ENCODE measurements around the gene SSBP2. TPM values are rescaled to one million over a fixed set of nuclear protein-coding genes. Genes with fewer than 3 reads are reported as not detected.

The SSBP2 gene
- polyA plus RNA-seq (2012; ENCODE audit: insufficient read depth, insufficient read length, low read depth) = 146 TPM

DNA sequence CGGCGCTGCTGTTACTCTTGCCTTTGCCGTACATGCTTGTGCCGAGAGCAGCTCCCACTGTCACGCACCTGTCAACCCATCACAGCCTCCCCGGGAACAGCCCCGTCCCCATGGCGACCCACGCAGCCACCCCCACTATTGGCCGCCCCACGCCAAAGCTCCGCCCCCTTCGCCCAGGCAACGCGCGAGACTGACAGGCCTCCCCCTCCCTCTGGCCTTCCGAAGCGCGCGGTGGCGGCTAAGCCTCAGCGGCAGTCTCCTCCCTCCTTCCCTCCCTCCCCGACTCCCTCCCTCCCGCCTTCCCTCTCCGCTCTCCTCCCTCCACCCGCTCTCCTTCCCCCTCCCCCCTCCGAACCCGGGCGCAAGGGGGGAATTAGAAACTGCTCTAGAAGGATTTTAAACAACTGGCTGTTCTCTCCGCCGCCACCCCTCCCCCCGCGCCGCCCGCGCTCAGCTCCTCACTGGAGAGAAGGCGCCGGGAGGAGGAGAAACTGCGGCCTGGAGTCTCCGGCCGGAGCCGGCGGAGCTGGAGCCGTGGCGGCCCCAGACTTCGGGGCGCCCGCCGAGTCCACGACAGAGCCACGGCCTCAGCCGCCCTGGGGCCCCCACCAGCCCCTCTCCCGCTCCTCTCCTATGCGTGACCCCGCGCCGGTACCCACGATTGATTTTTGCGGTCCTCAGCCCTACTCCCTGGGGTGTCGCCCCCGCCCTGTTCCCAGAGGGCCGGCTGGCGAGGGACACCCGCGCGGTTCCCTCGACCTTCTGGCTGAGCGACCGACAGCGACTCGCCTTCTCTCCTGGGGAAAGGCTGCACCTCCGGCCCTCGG is at the start of gene SSBP2:
TSS of gene SSBP2 (minus strand) at position 89 of the 827 bp plus-strand sequence. CDS start at position 34, 55 bp downstream.
- Histone ChIP-seq H3K9me3 (no peaks in the 10 kb centered on the region), H3K4me1 (peaks cover 17% of the 10 kb centered on the region), H3K36me3 (no peaks in the 10 kb centered on the region), H3K27me3 (no peaks in the 10 kb centered on the region), H3K4me3 (ENCODE audit: low read depth, low read length) (peak within 1 kb of the TSS; percentile 75)
- peak; percentile 99 for DNase-seq
- TF ChIP-seq, protein P1, sequence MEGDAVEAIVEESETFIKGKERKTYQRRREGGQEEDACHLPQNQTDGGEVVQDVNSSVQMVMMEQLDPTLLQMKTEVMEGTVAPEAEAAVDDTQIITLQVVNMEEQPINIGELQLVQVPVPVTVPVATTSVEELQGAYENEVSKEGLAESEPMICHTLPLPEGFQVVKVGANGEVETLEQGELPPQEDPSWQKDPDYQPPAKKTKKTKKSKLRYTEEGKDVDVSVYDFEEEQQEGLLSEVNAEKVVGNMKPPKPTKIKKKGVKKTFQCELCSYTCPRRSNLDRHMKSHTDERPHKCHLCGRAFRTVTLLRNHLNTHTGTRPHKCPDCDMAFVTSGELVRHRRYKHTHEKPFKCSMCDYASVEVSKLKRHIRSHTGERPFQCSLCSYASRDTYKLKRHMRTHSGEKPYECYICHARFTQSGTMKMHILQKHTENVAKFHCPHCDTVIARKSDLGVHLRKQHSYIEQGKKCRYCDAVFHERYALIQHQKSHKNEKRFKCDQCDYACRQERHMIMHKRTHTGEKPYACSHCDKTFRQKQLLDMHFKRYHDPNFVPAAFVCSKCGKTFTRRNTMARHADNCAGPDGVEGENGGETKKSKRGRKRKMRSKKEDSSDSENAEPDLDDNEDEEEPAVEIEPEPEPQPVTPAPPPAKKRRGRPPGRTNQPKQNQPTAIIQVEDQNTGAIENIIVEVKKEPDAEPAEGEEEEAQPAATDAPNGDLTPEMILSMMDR (IDR thresholded peaks at IDR 0.05; ENCODE audit: low read depth, low read length) = no peak

GRCh38 chr5:81795666-81796065 is 44.8 kb upstream of the SSBP2 start:
- DNase-seq = no peak
- Histone ChIP-seq H3K4me1 (no peaks in the 10 kb centered on the region; the same call in 1 of the 2 replicates), H3K4me3 (ENCODE audit: low read depth, low read length) (no peak overlapping the region), H3K27me3 (no peaks in the 10 kb centered on the region), H3K9me3 (no peaks in the 10 kb centered on the region), H3K36me3 (no peaks in the 10 kb centered on the region)
- TF ChIP-seq, protein P1 (IDR thresholded peaks at IDR 0.05; ENCODE audit: low read depth, low read length) = no peak

- DNase-seq = no peak
- no peaks in the 10 kb centered on the region; the same call in 1 of the 2 replicates for H3K4me1 ChIP-seq
- no peaks in the 10 kb centered on the region for H3K9me3 ChIP-seq
- TF ChIP-seq, protein P1 (IDR thresholded peaks at IDR 0.05; ENCODE audit: low read depth, low read length) = no peak
- H3K36me3 ChIP-seq = no peaks in the 10 kb centered on the region
- no peak overlapping the region for H3K4me3 ChIP-seq (ENCODE audit: low read depth, low read length)
- no peaks in the 10 kb centered on the region for H3K27me3 ChIP-seq
Observed at GRCh38 chr5:81794226-81794625, 43.3 kb upstream of the SSBP2 start.

- H3K36me3 ChIP-seq = no peaks in the 10 kb centered on the region
Observed at GRCh38 chr5:81790336-81790735, 39.4 kb upstream of the SSBP2 start.

GRCh38 chr5:81789033-81789432 is 38.1 kb upstream of the SSBP2 start:
- TF ChIP-seq, protein P1 (IDR thresholded peaks at IDR 0.05; ENCODE audit: low read depth, low read length) = no peak
- H3K4me1 ChIP-seq = peaks cover 9% of the 10 kb centered on the region
- no peaks in the 10 kb centered on the region for H3K9me3 ChIP-seq
- no peak overlapping the region for H3K4me3 ChIP-seq (ENCODE audit: low read depth, low read length)
- DNase-seq = no peak
- H3K27me3 ChIP-seq = no peaks in the 10 kb centered on the region
- no peaks in the 10 kb centered on the region for H3K36me3 ChIP-seq

More at GRCh38 chr5:81790336-81790735, 39.4 kb upstream of the SSBP2 start:
- TF ChIP-seq, protein P1 (IDR thresholded peaks at IDR 0.05; ENCODE audit: low read depth, low read length) = no peak
- H3K4me3 ChIP-seq (ENCODE audit: low read depth, low read length) = no peak overlapping the region
- H3K4me1 ChIP-seq = peaks cover 9% of the 10 kb centered on the region
- H3K9me3 ChIP-seq = no peaks in the 10 kb centered on the region
- DNase-seq = no peak
- H3K27me3 ChIP-seq = no peaks in the 10 kb centered on the region

DNA sequence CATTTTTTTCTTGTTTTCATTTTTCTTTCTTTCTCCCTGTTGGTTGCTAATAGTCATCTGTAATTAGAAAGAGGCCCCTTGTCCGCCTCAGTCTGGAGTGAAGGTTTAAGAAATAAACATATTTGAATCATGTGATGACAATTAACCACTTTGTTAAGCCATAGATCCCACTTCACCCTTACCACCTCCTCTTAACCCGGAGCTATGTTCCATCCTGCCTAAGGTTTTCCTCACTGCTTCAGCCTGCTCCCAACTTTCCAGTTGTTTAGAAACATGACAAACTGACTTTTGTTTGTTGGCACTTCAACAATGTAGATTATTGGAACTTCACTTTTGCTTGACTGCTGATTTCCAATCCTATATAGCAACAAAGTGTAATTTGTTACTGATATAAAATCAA is 37.4 kb upstream of the SSBP2 start:
- TF ChIP-seq, protein P1 (IDR thresholded peaks at IDR 0.05; ENCODE audit: low read depth, low read length) = no peak
- H3K9me3 ChIP-seq = no peaks in the 10 kb centered on the region
- no peaks in the 10 kb centered on the region for H3K36me3 ChIP-seq
- H3K27me3 ChIP-seq = no peaks in the 10 kb centered on the region
- H3K4me3 ChIP-seq (ENCODE audit: low read depth, low read length) = no peak overlapping the region
- H3K4me1 ChIP-seq = peaks cover 9% of the 10 kb centered on the region
- DNase-seq = no peak

All from BE2C (cell line).